ENCODE measurements around the gene RPA1. TPM values are rescaled to one million over a fixed set of nuclear protein-coding genes. Genes with fewer than 3 reads are reported as not detected.
"Not testable (repeated sequence)": the region's sequence is repeated elsewhere in the genome, so short reads cannot be mapped to it uniquely, and the experiment has no call there.

The RPA1 gene
- polyA plus RNA-seq, 1 donor: 127 TPM

- DNase-seq: peak; percentile 22
Observed at GRCh38 chr17:1810450-1811103, 19.2 kb upstream of the RPA1 start.

- DNase-seq: no peak
Observed at GRCh38 chr17:1813088-1813487, 16.7 kb upstream of the RPA1 start.

GRCh38 chr17:1820528-1821252 is 9.1 kb upstream of the RPA1 start:
- DNase-seq: peak; percentile 29

DNA sequence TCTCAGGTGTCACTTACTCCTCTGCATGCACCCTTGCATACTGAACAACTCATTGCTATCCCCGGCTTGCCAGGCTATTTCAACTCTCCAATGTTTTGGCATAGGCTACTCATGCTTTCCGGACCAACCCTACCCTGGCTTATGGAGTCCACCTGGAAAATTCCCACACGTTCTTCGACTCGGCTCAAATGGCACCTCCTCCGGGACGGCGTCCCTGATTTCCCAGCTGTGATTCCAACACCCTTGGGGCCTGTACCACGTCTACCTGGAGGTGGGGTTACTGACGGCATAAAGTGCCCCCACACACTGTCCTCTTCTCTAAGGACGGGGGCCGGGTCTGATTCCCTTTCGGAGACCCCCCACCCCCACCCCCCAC is 601 bp upstream of the RPA1 start:
- DNase-seq: peak; percentile 5

- DNase-seq: peak; percentile 15
Observed at GRCh38 chr17:1830288-1830687, 483 bp downstream of the RPA1 start.

DNA sequence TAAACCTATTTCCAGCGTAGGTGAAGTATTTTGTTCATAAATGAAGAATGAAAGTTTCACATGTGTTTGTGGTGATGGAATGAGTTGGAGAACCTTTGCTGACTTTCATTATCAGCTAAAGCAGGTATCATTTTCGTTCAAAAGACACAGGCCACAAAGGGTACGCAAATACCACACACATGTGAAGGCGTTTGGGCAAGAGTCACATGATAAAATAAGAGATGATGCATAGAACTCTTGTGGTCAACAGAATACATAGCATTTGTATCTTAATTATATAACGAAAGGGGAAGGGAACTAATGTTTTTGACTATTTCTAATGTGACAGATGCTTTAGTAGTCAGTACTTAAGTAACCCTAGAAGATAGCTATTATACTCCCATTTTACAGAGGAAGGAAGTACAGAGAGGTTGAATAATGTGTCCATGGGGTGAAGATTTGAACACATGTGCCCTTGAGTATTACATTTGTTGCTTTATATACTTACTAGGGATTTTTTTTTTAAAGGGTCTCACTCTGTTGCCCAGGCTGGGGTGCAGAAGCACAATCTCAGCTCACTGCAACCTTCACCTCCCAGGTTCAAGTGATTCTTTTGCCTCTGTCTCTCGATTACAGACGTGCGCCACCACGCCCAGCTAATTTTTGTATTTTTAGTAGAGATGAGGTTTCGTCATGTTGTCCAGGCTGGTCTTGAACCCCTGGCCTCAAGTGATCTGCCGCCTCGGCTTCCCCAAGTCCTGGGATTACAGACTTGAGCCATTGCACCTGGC is 4.8 kb downstream of the RPA1 start:
- DNase-seq: no peak

DNA sequence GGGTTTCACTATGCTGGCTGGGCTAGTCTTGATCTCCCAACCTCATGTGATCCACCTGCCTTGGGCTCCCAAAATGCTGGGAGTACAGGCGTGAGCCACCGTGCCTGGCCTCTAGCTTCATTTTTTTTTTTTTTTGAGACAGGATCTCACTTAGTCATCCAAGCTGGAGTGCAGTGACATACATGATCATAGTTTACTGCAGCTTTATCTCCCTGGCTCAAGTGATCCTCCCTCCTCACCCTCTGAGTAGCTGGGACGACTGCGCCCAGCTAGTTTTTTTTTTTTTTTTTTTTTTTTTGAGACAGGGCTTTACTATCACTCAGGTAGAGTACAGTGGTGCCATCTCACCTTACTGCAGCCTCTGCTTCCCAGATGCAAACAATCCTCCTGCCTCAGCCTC is 9.7 kb downstream of the RPA1 start:
- DNase-seq: no peak

DNA sequence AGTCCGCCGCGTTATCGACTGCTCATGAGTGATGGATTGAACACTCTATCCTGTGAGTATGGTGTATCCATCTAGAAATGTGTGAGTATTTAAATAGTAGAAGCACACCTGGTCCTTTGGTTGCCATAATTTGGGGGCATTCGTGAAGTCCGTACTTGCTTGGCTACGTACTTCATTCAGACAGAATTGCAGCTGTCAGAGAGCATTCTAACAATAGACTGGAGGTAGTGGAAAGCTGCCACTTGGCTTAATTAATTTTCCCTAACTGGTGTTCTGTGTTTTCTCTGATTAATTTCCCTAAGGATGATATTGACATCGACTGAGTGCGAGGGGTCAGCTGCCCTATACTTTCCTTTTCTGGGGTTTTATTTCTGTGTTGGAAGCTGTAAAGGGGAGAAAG is 14.1 kb downstream of the RPA1 start:
- no peak for DNase-seq

- no peak for DNase-seq
Observed at GRCh38 chr17:1847191-1847590, 17.4 kb downstream of the RPA1 start.

DNA sequence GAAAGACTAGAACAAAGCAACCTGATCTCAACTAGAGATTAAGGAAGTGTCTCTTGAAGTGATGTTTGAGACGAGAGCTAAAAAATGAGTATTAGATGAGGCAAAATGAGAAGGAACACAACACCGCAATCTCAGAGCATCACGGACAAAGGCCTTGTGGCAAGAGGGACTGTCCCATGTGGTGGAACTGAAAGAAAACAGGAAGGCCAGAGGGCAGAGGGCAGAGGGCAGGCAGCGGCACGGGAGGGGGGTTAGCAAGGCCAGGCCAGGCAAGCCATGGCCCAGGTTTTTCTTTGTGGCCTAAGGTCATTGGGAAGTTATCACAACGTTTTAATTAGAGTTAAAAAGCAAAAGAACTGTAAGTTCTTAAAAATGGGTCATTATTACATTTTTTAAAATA is 22.5 kb downstream of the RPA1 start:
- DNase-seq: no peak

GRCh38 chr17:1853698-1854097 is 23.9 kb downstream of the RPA1 start:
- no peak for DNase-seq

DNA sequence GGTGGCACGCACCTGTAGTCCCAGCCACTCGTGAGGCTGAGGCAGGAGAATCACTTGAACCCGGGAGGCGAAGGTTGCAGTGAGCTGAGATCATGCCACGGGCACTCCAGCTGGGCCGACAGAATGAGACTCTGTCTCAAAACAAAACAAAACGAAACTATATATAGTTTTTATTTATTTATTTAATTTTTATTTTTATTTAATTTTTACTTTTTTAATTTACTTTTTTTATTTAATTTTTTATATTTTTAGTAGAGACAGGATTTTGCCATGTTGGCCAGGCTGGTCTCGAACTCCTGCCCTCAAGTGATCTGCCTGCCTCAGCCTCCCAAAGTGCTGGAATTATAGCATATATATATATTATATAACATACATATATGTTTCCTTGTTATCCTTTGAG is 26.7 kb downstream of the RPA1 start:
- DNase-seq: not testable (repeated sequence)

- no peak for DNase-seq
Observed at GRCh38 chr17:1860978-1861377, 31.2 kb downstream of the RPA1 start.

DNA sequence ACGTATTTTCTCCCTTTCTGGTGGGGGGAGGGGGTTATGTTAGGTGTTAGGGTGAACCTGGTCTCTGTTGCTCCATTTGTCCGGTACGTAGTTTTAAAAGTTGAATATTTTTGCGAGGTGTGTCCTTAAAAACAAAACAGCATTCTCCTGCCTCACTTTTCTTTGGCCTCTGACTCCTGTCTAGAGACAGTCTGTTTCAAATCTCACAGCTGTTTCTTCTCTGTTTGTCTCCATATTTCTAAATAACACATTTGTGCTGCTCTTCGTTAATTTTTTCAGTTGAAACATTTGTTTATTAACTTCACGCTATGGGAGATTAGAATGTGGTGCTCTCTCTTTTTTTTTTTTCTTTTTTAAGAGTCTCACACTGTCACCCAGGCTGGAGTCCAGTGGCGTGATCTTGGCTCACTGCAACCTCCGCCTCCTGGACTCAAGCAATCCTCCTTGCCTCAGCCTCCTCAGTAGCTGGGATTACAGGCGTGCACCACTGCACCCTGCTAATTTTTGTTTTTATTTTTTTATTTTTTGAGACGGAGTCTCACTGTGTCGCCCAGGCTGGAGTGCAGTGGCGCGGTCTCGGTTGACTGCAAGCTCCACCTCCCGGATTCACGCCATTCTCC is 31.7 kb downstream of the RPA1 start:
- no peak for DNase-seq

- no peak for DNase-seq
Observed at GRCh38 chr17:1865252-1866037, 35.6 kb downstream of the RPA1 start.

GRCh38 chr17:1867307-1867706 is 37.5 kb downstream of the RPA1 start:
- no peak for DNase-seq

GRCh38 chr17:1868090-1868489 is 38.3 kb downstream of the RPA1 start:
- peak; percentile 18 for DNase-seq

DNA sequence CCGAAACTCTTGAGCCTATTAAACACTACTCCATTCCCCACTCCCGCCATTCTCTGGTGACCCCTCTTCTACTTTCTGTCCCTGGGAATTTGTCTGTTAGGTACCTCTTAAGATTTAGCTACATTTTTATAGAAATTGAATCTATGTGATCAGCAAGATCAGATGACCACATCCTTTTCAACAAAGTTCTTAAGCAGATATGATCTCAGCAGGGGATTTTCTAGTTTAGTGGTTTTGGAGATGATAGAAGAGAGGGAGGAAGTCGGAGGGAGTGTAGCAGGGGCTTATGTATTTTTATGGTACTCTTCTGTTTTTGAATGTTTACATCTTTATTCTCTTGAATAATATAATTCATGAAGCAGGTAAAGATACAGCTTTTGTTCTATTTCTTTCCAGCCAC is 40.8 kb downstream of the RPA1 start:
- no peak for DNase-seq

DNA sequence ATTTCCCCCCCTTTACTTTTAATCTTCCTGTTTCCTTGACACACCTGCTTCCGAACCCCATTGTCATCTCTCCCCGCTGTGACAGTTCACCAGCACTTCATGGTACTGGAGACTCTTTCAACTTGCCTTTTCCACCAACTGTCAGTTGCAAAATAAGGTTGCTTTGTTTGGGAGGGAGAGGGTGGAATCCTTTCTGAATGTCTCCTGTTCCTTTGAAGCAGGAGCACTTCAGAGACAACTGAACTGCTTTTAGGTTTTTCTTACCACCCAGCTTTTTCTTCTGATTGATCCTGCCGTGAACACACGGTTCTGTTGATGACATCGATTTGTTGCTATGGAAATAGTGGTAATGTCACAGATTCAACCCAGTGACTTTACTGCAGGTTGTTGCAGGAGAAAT is 42.0 kb downstream of the RPA1 start:
- DNase-seq: no peak

GRCh38 chr17:1872254-1872653 is 42.4 kb downstream of the RPA1 start:
- no peak for DNase-seq

GRCh38 chr17:1872976-1873375 is 43.2 kb downstream of the RPA1 start:
- DNase-seq: no peak

- no peak for DNase-seq
Observed at GRCh38 chr17:1873418-1873817, 43.6 kb downstream of the RPA1 start.

All from left kidney (tissue), 2 donors.